ENCODE data around the gene SSPN. TPM values are rescaled to one million over a fixed set of nuclear protein-coding genes. Genes with fewer than 3 reads are reported as not detected.
A peak's percentile ranks its signal among the peaks of the same experiment; 100 is the strongest.

Gene SSPN
- total and polyA plus RNA-seq, 4 experiments from 2014 or later, result 1.0 TPM; not detected in 3

GRCh38 chr12:26299751-26300150 lies 104.4 kb downstream of the SSPN start:
- DNase-seq, result no peak
- Histone ChIP-seq H3K4me3 (ENCODE audit: low read length in 2 of 2) (peak overlapping the region in 1 of 2 donors; percentile 23), H3K27ac (ENCODE audit: low read depth, low read length) (no peak overlapping the region), H3K9me3 (ENCODE audit: control insufficient read depth in 1 of 2, low read length in 2 of 2) (no peaks in the 10 kb centered on the region), H3K36me3 (ENCODE audit: insufficient read depth, low read length) (no peaks in the 10 kb centered on the region), H3K4me1 (ENCODE audit: insufficient read depth, low read length) (peaks cover 13% of the 10 kb centered on the region), H3K27me3 (ENCODE audit: insufficient read depth, low read length) (no peaks in the 10 kb centered on the region)
- intact Hi-C loops (cut with micrococcal nuclease), result no loop called here
- Mint-ChIP-seq H3K27ac (peak overlapping the region in 3 of 7 donors; percentile 4 to 53 (median 4)), H3K9me3 (peaks cover 0 to 3% (median 0%) of the 10 kb centered on the region in 8 donors), H3K4me3 (peak overlapping the region in 7 of 8 donors; percentile 27 to 79 (median 51)), H3K4me1 (peaks cover 13 to 22% (median 18%) of the 10 kb centered on the region in 4 donors), H3K27me3 (peaks cover 0 to 3% of the 10 kb centered on the region in 2 donors), H3K36me3 (no peaks in the 10 kb centered on the region)
- POLR2A ChIA-PET (ENCODE audit: partially characterized antibody), result no interaction called here
- CTCF ChIA-PET (ENCODE audit: partially characterized antibody), result no interaction called here

Other genes with a start within 250 kb of the SSPN start
- not detected for gene RASSF8, start 236.9 kb upstream of the SSPN start, total RNA-seq
- not detected for gene RASSF8, start 236.9 kb upstream of the SSPN start, polyA plus RNA-seq
- under 1 TPM; 0.20 to 0.55 TPM for gene BHLHE41, start 70.5 kb upstream of the SSPN start, total RNA-seq
- gene BHLHE41, start 70.5 kb upstream of the SSPN start, polyA plus RNA-seq, result not detected

All from CD4-positive, alpha-beta memory T cell (primary cell).